ENCODE measurements around the gene RNPC3.
"Not testable (repeated sequence)": the region's sequence is repeated elsewhere in the genome, so short reads cannot be mapped to it uniquely, and the experiment has no call there.

RNPC3 gene

GRCh38 chr1:103584537-103584936, 59.0 kb downstream of the RNPC3 start:
- H3K4me2 ChIP-seq (ENCODE audit: insufficient read depth, low read length), result no peak overlapping the region
- H3K9me3 ChIP-seq (ENCODE audit: insufficient read depth, low read length, severe bottlenecking), result peaks cover 8% of the 10 kb centered on the region
- DNase-seq, result no peak
- no peak for ATAC-seq (ENCODE audit: insufficient read depth, low read depth)
- no peaks in the 10 kb centered on the region for H3K79me2 ChIP-seq (ENCODE audit: insufficient read depth, low read length)
- no peaks in the 10 kb centered on the region for H4K20me1 ChIP-seq (ENCODE audit: insufficient read depth, low read length)
- H3K4me3 ChIP-seq (ENCODE audit: low read depth in 1 of 2, low read length in 2 of 2), result no peak overlapping the region
- TF ChIP-seq CTCF (IDR thresholded peaks at IDR 0.05; ENCODE audit: borderline replicate concordance, extremely low read depth, low read length, poor library complexity, severe bottlenecking), result no peak
- TF ChIP-seq EZH2 (IDR thresholded peaks at IDR 0.05; ENCODE audit: borderline replicate concordance, low read depth, low read length, severe bottlenecking), result no peak
- H3K36me3 ChIP-seq (ENCODE audit: insufficient read depth, low read length), result no peaks in the 10 kb centered on the region
- H3K4me1 ChIP-seq (ENCODE audit: insufficient read depth, low read length), result no peaks in the 10 kb centered on the region
- H2AFZ ChIP-seq (ENCODE audit: low read depth, low read length), result no peak overlapping the region
- no peak overlapping the region for H3K9ac ChIP-seq (ENCODE audit: low read depth, low read length)
- H3K27me3 ChIP-seq (ENCODE audit: insufficient read depth, low read length, poor library complexity), result no peaks in the 10 kb centered on the region
- no peak overlapping the region for H3K27ac ChIP-seq (ENCODE audit: low read length)

GRCh38 chr1:103602740-103603139, 77.2 kb downstream of the RNPC3 start:
- H3K9me3 ChIP-seq (ENCODE audit: insufficient read depth, low read length, severe bottlenecking); H3K79me2 ChIP-seq (ENCODE audit: insufficient read depth, low read length); H3K4me3 ChIP-seq (ENCODE audit: low read depth in 1 of 2, low read length in 2 of 2); H3K4me1 ChIP-seq (ENCODE audit: insufficient read depth, low read length); H4K20me1 ChIP-seq (ENCODE audit: insufficient read depth, low read length); H3K27ac ChIP-seq (ENCODE audit: low read length); H3K36me3 ChIP-seq (ENCODE audit: insufficient read depth, low read length); H2AFZ ChIP-seq (ENCODE audit: low read depth, low read length); H3K9ac ChIP-seq (ENCODE audit: low read depth, low read length); H3K27me3 ChIP-seq (ENCODE audit: insufficient read depth, low read length, poor library complexity); ATAC-seq (ENCODE audit: insufficient read depth, low read depth); DNase-seq; H3K4me2 ChIP-seq (ENCODE audit: insufficient read depth, low read length): not testable (repeated sequence)

Data from DND-41 (cell line).